H1 (cell line): Measurements from ENCODE around the gene KIF13A. TPM values are rescaled to one million over a fixed set of nuclear protein-coding genes. Genes with fewer than 3 reads are reported as not detected.

ENCODE experiments used
- CTCF ChIA-PET: fragments of 300-600 bp; sonication (Branson Sonifier 250); formaldehyde crosslinking; loops from one replicate; lab custom pipeline; 2021; ENCODE audit not compliant: partially characterized antibody; lab: Charles Lee
- POLR2A ChIA-PET: fragments of 300-600 bp; sonication (Branson Sonifier 250); formaldehyde crosslinking; loops from one replicate; lab custom pipeline; 2021; ENCODE audit warnings: inconsistent platforms; ENCODE audit not compliant: partially characterized antibody; lab: Charles Lee
- DNase-seq, 2 experiments: peaks; one replicate each; pipeline versions ENCODE4 v3.0.0 to v3.0.0-alpha.2; 2010 to 2022; ENCODE audit warnings: low spot score in 2 of 2, low read depth in 1 of 2, mixed read lengths in 1 of 2
- FAIRE-seq: peaks from 2 replicates; lab custom pipeline; 2011; peaks lifted over from hg19 to GRCh38; lab: Jason Lieb, UNC
- H2AFZ ChIP-seq: 2 replicates; pipeline ENCODE4 v1.8.1; 2012; ENCODE audit warnings: low read length, inconsistent platforms
- H2AK5ac ChIP-seq: 2 replicates; pipeline ENCODE4 v1.6.1; 2013; ENCODE audit warnings: low read depth, low read length
- H2BK120ac ChIP-seq: replicated peaks from 2 replicates; pipeline ENCODE3; 2013; ENCODE audit warnings: low read depth, low read length, inconsistent platforms
- H2BK12ac ChIP-seq: 2 replicates; pipeline ENCODE4 v1.6.1; 2013; ENCODE audit warnings: low read depth, low read length
- H2BK15ac ChIP-seq: 2 replicates; pipeline ENCODE4 v1.6.1; 2013; ENCODE audit warnings: low read length
- H2BK20ac ChIP-seq: 2 replicates; pipeline ENCODE4 v1.6.1; 2013; ENCODE audit warnings: low read length
- H2BK5ac ChIP-seq: 2 replicates; pipeline ENCODE4 v1.6.1; 2013; ENCODE audit warnings: low read depth, low read length
- H3K14ac ChIP-seq: 2 replicates; pipeline ENCODE4 v1.6.1; 2013; ENCODE audit warnings: inconsistent platforms; ENCODE audit not compliant: insufficient read length
- H3K18ac ChIP-seq: 2 replicates; pipeline ENCODE4 v1.6.1; 2013; ENCODE audit warnings: low read length; ENCODE audit errors: extremely low read depth
- H3K23ac ChIP-seq: 2 replicates; pipeline ENCODE4 v1.6.1; 2013; ENCODE audit warnings: inconsistent platforms; ENCODE audit not compliant: insufficient read length
- H3K23me2 ChIP-seq: 2 replicates; pipeline ENCODE4 v1.6.1; 2013; ENCODE audit warnings: low read depth, low read length
- H3K27ac ChIP-seq: 2 replicates; pipeline ENCODE4 v1.6.1; 2011; ENCODE audit warnings: low read depth, low read length, inconsistent platforms
- H3K27me3 ChIP-seq, 4 experiments: replicated peaks in 1 of 4; 1 replicate in 1 of 4; 2 replicates in 3 of 4; pipeline versions ENCODE4 v1.6.1 to v1.8.1; 2011 to 2013; ENCODE audit warnings: low read length in 3 of 4, mild to moderate bottlenecking in 3 of 4, inconsistent platforms in 2 of 4, mixed read lengths in 2 of 4, moderate library complexity in 1 of 4; ENCODE audit not compliant: control insufficient read depth in 3 of 4, insufficient read depth in 3 of 4; ENCODE audit errors: extremely low read depth in 1 of 4
- H3K36me3 ChIP-seq, 4 experiments: 2 replicates each; pipeline versions ENCODE4 v1.6.1 to v1.8.1; 2011 to 2013; ENCODE audit warnings: mild to moderate bottlenecking in 4 of 4, low read length in 3 of 4, moderate library complexity in 2 of 4, control low read depth in 1 of 4, inconsistent platforms in 1 of 4; ENCODE audit not compliant: insufficient read depth in 4 of 4, control insufficient read depth in 2 of 4
- H3K4ac ChIP-seq: replicated peaks from 2 replicates; pipeline ENCODE3; 2013; ENCODE audit warnings: low read length, low read depth, mixed read lengths, inconsistent platforms; ENCODE audit not compliant: insufficient read length
- H3K4me1 ChIP-seq, 4 experiments: replicated peaks in 1 of 4; 1 replicate in 1 of 4; 2 replicates in 3 of 4; pipeline versions ENCODE4 v1.6.1 to v1.8.1; 2011 to 2013; ENCODE audit warnings: low read length in 3 of 4, inconsistent platforms in 2 of 4, mixed read lengths in 1 of 4; ENCODE audit not compliant: insufficient read depth in 4 of 4, control insufficient read depth in 3 of 4
- H3K4me2 ChIP-seq, 2 experiments: 2 replicates each; pipeline versions ENCODE4 v1.6.1 to v1.8.1; 2011 to 2013; ENCODE audit warnings: low read depth in 2 of 2, low read length in 2 of 2, control low read depth in 1 of 2, inconsistent platforms in 1 of 2, mild to moderate bottlenecking in 1 of 2; ENCODE audit not compliant: insufficient read depth in 1 of 2
- H3K4me3 ChIP-seq, 4 experiments: fragments of 200-600, 300-600 bp in 1 of 4; sonication (generic), shearing (Covaris generic), sonication (Bioruptor Twin) in 1 of 4; 2 replicates each; pipeline versions ENCODE4 v1.5.1 to v1.8.1; 2011 to 2016; ENCODE audit warnings: low read length in 4 of 4, low read depth in 3 of 4, control low read depth in 2 of 4, inconsistent platforms in 2 of 4, mild to moderate bottlenecking in 2 of 4, mixed read lengths in 1 of 4, moderate library complexity in 1 of 4; ENCODE audit not compliant: insufficient read depth in 2 of 4; ENCODE audit errors: extremely low read depth in 1 of 4
- H3K56ac ChIP-seq: replicated peaks from 2 replicates; pipeline ENCODE3; 2013; ENCODE audit warnings: low read depth, mild to moderate bottlenecking, mixed read lengths, low read length, inconsistent platforms; ENCODE audit not compliant: insufficient read length
- H3K79me1 ChIP-seq: 2 replicates; pipeline ENCODE4 v1.6.1; 2013; ENCODE audit warnings: low read depth, low read length, control low read depth
- H3K79me2 ChIP-seq, 2 experiments: 2 replicates each; pipeline versions ENCODE4 v1.6.1 to v1.8.1; 2012 to 2013; ENCODE audit warnings: low read length in 2 of 2, mild to moderate bottlenecking in 2 of 2, inconsistent platforms in 1 of 2; ENCODE audit not compliant: insufficient read depth in 2 of 2, control insufficient read depth in 1 of 2
- H3K9ac ChIP-seq, 4 experiments: replicated peaks in 1 of 4; 1 replicate in 1 of 4; 2 replicates in 3 of 4; pipeline versions ENCODE4 v1.6.1 to v1.8.1; 2011 to 2013; ENCODE audit warnings: low read depth in 3 of 4, low read length in 3 of 4, control low read depth in 2 of 4, mild to moderate bottlenecking in 2 of 4, moderate library complexity in 2 of 4, inconsistent platforms in 1 of 4; ENCODE audit errors: extremely low read depth in 1 of 4
- H3K9me3 ChIP-seq, 2 experiments: 2 replicates each; pipeline versions ENCODE4 v1.6.1 to v1.8.1; 2012 to 2013; ENCODE audit warnings: mild to moderate bottlenecking in 2 of 2, moderate library complexity in 2 of 2, control low read depth in 1 of 2, inconsistent platforms in 1 of 2, low read depth in 1 of 2, low read length in 1 of 2, mixed read lengths in 1 of 2; ENCODE audit not compliant: insufficient read depth in 2 of 2
- H4K20me1 ChIP-seq, 2 experiments: replicated peaks in 1 of 2; 2 replicates each; pipeline versions ENCODE3 to v1.8.1; 2011 to 2013; ENCODE audit warnings: inconsistent platforms in 2 of 2, low read length in 2 of 2, mild to moderate bottlenecking in 1 of 2; ENCODE audit not compliant: insufficient read depth in 2 of 2, control insufficient read depth in 1 of 2
- H4K5ac ChIP-seq: 2 replicates; pipeline ENCODE4 v1.6.1; 2013; ENCODE audit warnings: low read length, low read depth, mixed read lengths, inconsistent platforms; ENCODE audit not compliant: insufficient read length
- H4K8ac ChIP-seq: 2 replicates; pipeline ENCODE4 v1.8.0; 2013; ENCODE audit warnings: mild to moderate bottlenecking, moderate library complexity, low read length, inconsistent platforms; ENCODE audit not compliant: insufficient read depth; ENCODE audit errors: extremely low read depth
- H4K91ac ChIP-seq: replicated peaks from 2 replicates; pipeline ENCODE3; 2013; ENCODE audit warnings: low read length, mixed read lengths, inconsistent platforms; ENCODE audit not compliant: insufficient read length
- ATF2 ChIP-seq: IDR thresholded peaks from 2 replicates; pipeline ENCODE4 v1.6.1; 2012; ENCODE audit warnings: low read length, inconsistent platforms
- HDAC6 ChIP-seq: IDR thresholded peaks from one replicate; pipeline ENCODE4 v1.7.1; 2012; ENCODE audit warnings: low read depth, mild to moderate bottlenecking, inconsistent platforms, low read length, moderate library complexity
- RAD21 ChIP-seq, 2 experiments: IDR thresholded peaks in 1 of 2; conservative IDR thresholded peaks in 1 of 2; 2 replicates each; pipeline ENCODE4 v1.6.1; 2011; ENCODE audit warnings: low read depth in 2 of 2, low read length in 2 of 2, improper control_type of control experiment in 1 of 2, inconsistent platforms in 1 of 2, mild to moderate bottlenecking in 1 of 2, moderate library complexity in 1 of 2
- WGBS, 2 experiments: shearing (Covaris generic) in 1 of 2; methylation state at CpG; one replicate each; pipeline versions ENCODE4 v1.1.6 to v1.1.7; 2013 to 2015; ENCODE audit warnings: low lambda C conversion rate in 2 of 2, mixed read lengths in 2 of 2, inconsistent platforms in 1 of 2, low coverage in 1 of 2, missing lambda C conversion rate in 1 of 2; ENCODE audit not compliant: insufficient replicate concordance in 2 of 2, insufficient coverage in 1 of 2, insufficient read length in 1 of 2; ENCODE audit errors: extremely low coverage in 1 of 2, missing lambda C conversion rate in 1 of 2; 5-methylcytosine and 5-hydroxymethylcytosine counted together
- polyA plus RNA-seq, 7 experiments: library from polyadenylated mRNA; depleted of rRNA in 3 of 7; stranded (reverse) in 5 of 7; unstranded in 2 of 7; fragments of >200 nt in 5 of 7; fragments of 200-250 nt in 2 of 7; gene quantifications; 1 replicate in 5 of 7; 2 replicates in 1 of 7; 4 replicates in 1 of 7; pipeline versions ENCODE4 v1.2.1 to v1.2.3, GENCODE V29; 2011 to 2013; ENCODE audit warnings: missing spikeins in 2 of 7, mixed read lengths in 2 of 7
- total RNA-seq: library from RNA; stranded (reverse); fragmentation: NEBNext Ultra II Directional; extraction: Animal tissue kit (Norgen Biotek cat#: 25700); gene quantifications from 2 replicates; pipeline ENCODE4 v1.2.1, GENCODE V29; 2021

Gene KIF13A
- total and polyA plus RNA-seq, 2 of the 8 experiments (the other 6 are each of a cell fraction or from before 2014, with no cell fraction given), result 14.7 to 40.8 TPM

GRCh38 chr6:17927705-17928104 is 59.7 kb downstream of the KIF13A start:
- H3K9me3 ChIP-seq, result no peaks in the 10 kb centered on the region
- no peak overlapping the region for H3K23ac ChIP-seq
- H2BK120ac ChIP-seq, result no peak overlapping the region
- TF ChIP-seq HDAC6 (no peak), RAD21 (IDR thresholded peaks at IDR 0.05 in 1 of 2, conservative IDR thresholded peaks at IDR 0.05 in 1 of 2; ENCODE audit: low read depth in 2 of 2, low read length in 2 of 2) (no peak), ATF2 (no peak)
- no peak overlapping the region for H3K14ac ChIP-seq
- no peak overlapping the region for H3K4me2 ChIP-seq
- H3K27ac ChIP-seq, result no peak overlapping the region
- no peaks in the 10 kb centered on the region for H3K27me3 ChIP-seq
- FAIRE-seq (no peak), DNase-seq (no peak)
- H4K91ac ChIP-seq, result no peak overlapping the region
- 97% methylated on average over 3 of the region's 3 CpGs; no CpG with 5 or more reads in 1 of the 2 experiments for WGBS, 2 experiments
- H3K4me1 ChIP-seq, result peaks cover 0 to 21% (median 8%) of the 10 kb centered on the region in 4 experiments; a peak in 4 of 7 replicates
- H4K5ac ChIP-seq, result no peak overlapping the region
- ChIA-PET POLR2A (no interaction called here), CTCF (no interaction called here)
- no peak overlapping the region for H3K4me3 ChIP-seq
- peaks cover 0 to 75% of the 10 kb centered on the region in 2 experiments; a peak in 3 of 4 replicates for H3K79me2 ChIP-seq
- no peak overlapping the region for H2BK5ac ChIP-seq
- no peak overlapping the region for H2BK20ac ChIP-seq
- H4K20me1 ChIP-seq, result no peaks in the 10 kb centered on the region
- H2AFZ ChIP-seq, result no peak overlapping the region
- H3K9ac ChIP-seq, result no peak overlapping the region
- no peak overlapping the region for H4K8ac ChIP-seq
- no peak overlapping the region for H2BK12ac ChIP-seq
- H3K23me2 ChIP-seq, result no peaks in the 10 kb centered on the region
- no peak overlapping the region for H3K56ac ChIP-seq
- no peak overlapping the region for H2BK15ac ChIP-seq
- no peak overlapping the region for H3K4ac ChIP-seq
- H3K79me1 ChIP-seq, result peaks cover 3% of the 10 kb centered on the region; the same call in 1 of the 2 replicates
- H2AK5ac ChIP-seq, result no peak overlapping the region
- H3K36me3 ChIP-seq, result no peaks in the 10 kb centered on the region
- H3K18ac ChIP-seq, result no peak overlapping the region
